Measurements from ENCODE around the gene PDIA4. TPM values are rescaled to one million over a fixed set of nuclear protein-coding genes. Genes with fewer than 3 reads are reported as not detected.

Gene PDIA4
- total and polyA plus RNA-seq, 10 donors, result 21.6 to 160 (median 84.6) TPM

DNA sequence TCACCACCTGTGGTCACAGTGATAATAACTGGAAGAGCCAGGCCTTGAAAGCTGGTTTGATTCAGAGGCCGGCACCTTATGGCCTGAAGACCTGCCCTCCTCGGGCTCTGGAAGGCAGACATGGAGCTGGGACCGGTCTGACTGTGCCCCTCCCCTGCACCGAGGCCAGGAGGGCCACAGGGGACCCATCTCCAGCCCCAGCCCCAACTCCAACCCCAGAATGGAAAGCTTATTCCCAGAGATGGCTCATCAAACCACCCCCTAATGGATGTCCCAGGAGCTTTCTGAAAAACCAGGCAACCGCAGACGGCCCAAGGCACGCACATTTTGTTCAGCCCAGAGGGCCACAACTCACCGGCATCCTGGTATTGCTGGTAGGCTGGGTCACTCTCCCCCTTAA lies 16.8 kb downstream of the PDIA4 start:
- intact Hi-C loops (cut with DNase I; ENCODE audit: low total_unique reads), result no loop called here
- no peak for DNase-seq
- Histone ChIP-seq H3K4me3 (no peak overlapping the region), H3K27me3 (replicated peaks in 1 of 7) (no peaks in the 10 kb centered on the region), H3K27ac (no peak overlapping the region), H3K36me3 (peaks cover 0 to 100% (median 95%) of the 10 kb centered on the region in 6 donors), H3K4me1 (peaks cover 0 to under 1% (median 0%) of the 10 kb centered on the region in 6 donors), H3K9me3 (no peaks in the 10 kb centered on the region)
- WGBS, 5 donors, result 90 to 97% (median 95%) methylated on average over 5 to 8 of the region's 8 CpGs
- TF ChIP-seq, protein P1, sequence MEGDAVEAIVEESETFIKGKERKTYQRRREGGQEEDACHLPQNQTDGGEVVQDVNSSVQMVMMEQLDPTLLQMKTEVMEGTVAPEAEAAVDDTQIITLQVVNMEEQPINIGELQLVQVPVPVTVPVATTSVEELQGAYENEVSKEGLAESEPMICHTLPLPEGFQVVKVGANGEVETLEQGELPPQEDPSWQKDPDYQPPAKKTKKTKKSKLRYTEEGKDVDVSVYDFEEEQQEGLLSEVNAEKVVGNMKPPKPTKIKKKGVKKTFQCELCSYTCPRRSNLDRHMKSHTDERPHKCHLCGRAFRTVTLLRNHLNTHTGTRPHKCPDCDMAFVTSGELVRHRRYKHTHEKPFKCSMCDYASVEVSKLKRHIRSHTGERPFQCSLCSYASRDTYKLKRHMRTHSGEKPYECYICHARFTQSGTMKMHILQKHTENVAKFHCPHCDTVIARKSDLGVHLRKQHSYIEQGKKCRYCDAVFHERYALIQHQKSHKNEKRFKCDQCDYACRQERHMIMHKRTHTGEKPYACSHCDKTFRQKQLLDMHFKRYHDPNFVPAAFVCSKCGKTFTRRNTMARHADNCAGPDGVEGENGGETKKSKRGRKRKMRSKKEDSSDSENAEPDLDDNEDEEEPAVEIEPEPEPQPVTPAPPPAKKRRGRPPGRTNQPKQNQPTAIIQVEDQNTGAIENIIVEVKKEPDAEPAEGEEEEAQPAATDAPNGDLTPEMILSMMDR (IDR thresholded peaks at IDR 0.05 in 8 of 11, conservative IDR thresholded peaks at IDR 0.05 in 3 of 11), result no peak
- TF ChIP-seq POLR2A (IDR thresholded peaks at IDR 0.05), result no peak
- TF ChIP-seq POLR2AphosphoS5 (IDR thresholded peaks at IDR 0.05), result no peak

DNA sequence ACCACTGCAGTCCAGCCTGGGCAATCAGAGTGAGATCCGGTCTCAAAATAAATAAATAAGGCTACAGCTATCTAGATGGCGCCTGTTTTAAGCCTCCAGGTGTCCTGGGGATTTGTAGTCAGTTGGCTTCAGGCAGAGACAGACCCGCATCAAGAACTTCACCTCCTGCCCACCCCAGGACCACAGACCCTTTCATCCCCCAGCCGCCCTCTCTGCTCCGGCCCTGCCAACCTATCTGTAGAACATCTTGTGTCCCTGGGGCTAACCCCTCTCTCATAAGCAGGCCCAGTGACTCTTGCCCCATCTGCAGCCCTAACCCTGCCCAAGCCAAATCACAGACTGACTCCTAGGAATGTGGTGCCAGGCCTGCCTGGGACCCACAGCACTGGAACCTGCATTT lies 17.9 kb downstream of the PDIA4 start:
- Histone ChIP-seq H3K36me3 (peaks cover 0 to 100% (median 92%) of the 10 kb centered on the region in 6 donors), H3K9me3 (no peaks in the 10 kb centered on the region), H3K27ac (no peak overlapping the region), H3K4me1 (peaks cover 0 to 11% (median 3%) of the 10 kb centered on the region in 6 donors), H3K4me3 (no peak overlapping the region), H3K27me3 (replicated peaks in 1 of 7) (no peaks in the 10 kb centered on the region)
- intact Hi-C loops (cut with DNase I; ENCODE audit: low total_unique reads), result no loop called here
- peak; percentile 28 for DNase-seq
- TF ChIP-seq POLR2AphosphoS5 (IDR thresholded peaks at IDR 0.05) (no peak), POLR2A (IDR thresholded peaks at IDR 0.05) (no peak)
- TF ChIP-seq, protein P1 (IDR thresholded peaks at IDR 0.05 in 8 of 11, conservative IDR thresholded peaks at IDR 0.05 in 3 of 11), result no peak
- 94 to 98% (median 95%) methylated on average over 5 of the region's 5 CpGs for WGBS, 5 donors

DNA sequence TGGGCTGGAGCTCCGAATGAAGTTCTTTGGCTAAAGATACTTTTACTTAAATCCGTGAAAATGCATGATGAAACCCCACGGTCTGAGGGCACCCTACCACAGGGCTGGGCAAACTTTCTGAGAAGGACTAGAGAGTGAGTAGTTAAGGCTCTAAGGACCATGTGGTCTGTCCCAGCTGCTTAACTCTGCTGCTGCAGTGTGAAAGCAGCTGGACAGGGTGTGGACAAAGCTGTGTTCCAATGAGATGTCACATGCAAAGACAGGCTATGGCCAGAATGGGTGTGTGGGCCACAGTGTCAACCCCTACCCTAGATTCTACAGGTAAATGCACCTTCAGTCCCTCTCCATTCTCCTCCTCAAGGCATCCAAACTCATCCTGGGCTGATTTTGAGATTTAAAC lies 18.8 kb downstream of the PDIA4 start:
- intact Hi-C loops (cut with DNase I; ENCODE audit: low total_unique reads), result no loop called here
- Histone ChIP-seq H3K9me3 (no peaks in the 10 kb centered on the region), H3K4me1 (peaks cover 0 to 13% (median 4%) of the 10 kb centered on the region in 6 donors), H3K27me3 (replicated peaks in 1 of 7) (no peaks in the 10 kb centered on the region), H3K36me3 (peaks cover 0 to 100% (median 88%) of the 10 kb centered on the region in 6 donors), H3K27ac (no peak overlapping the region), H3K4me3 (no peak overlapping the region)
- 80 to 94% (median 85%) methylated on average over 3 of the region's 3 CpGs for WGBS, 5 donors
- DNase-seq, result peak; percentile 28
- TF ChIP-seq POLR2AphosphoS5 (IDR thresholded peaks at IDR 0.05) (no peak), POLR2A (IDR thresholded peaks at IDR 0.05) (no peak)
- TF ChIP-seq, protein P1 (IDR thresholded peaks at IDR 0.05 in 8 of 11, conservative IDR thresholded peaks at IDR 0.05 in 3 of 11), result no peak

DNA sequence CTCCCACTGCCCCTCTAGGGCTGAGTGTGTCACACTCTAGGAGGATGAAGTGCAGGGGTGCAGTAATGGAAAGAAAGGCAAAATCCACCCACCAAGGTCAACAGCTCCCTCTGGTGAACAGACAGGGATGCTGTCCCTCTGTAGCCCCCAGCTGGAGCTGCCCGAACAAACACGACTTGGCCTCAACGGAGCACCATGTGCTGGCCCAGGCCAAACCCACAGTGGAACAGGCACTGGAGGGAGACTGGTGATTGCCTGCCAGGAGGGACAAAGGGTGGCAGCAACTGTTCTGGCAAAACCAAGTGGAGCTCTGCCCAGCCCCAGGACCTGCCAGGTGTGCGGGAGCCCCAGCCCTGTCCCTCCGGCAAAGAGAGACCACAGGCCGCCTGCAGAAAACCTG lies 20.7 kb downstream of the PDIA4 start:
- H3K36me3 ChIP-seq, result peaks cover 0 to 100% (median 89%) of the 10 kb centered on the region in 6 donors
- H3K27ac ChIP-seq, result no peak overlapping the region
- H3K27me3 ChIP-seq (replicated peaks in 1 of 7), result no peaks in the 10 kb centered on the region
- intact Hi-C loops (cut with DNase I; ENCODE audit: low total_unique reads), result no loop called here
- TF ChIP-seq POLR2A (IDR thresholded peaks at IDR 0.05), result no peak
- TF ChIP-seq, protein P1 (IDR thresholded peaks at IDR 0.05 in 8 of 11, conservative IDR thresholded peaks at IDR 0.05 in 3 of 11), result no peak
- TF ChIP-seq POLR2AphosphoS5 (IDR thresholded peaks at IDR 0.05), result no peak
- H3K9me3 ChIP-seq, result no peaks in the 10 kb centered on the region
- H3K4me3 ChIP-seq, result no peak overlapping the region
- WGBS, 5 donors, result 85 to 94% (median 88%) methylated on average over 6 of the region's 6 CpGs; no CpG with 5 or more reads in 1 of the 5 donors
- peaks cover 0 to 13% (median 4%) of the 10 kb centered on the region in 6 donors for H3K4me1 ChIP-seq
- DNase-seq, result peak; percentile 60
